Endothelial cell of umbilical vein (primary cell): Measurements from ENCODE around the gene SCAMP5. TPM values are rescaled to one million over a fixed set of nuclear protein-coding genes. Genes with fewer than 3 reads are reported as not detected.

Experiments used
- BruUV-seq: library from RNA; stranded (reverse); fragments of 400-500 nt; replicated peaks from 2 replicates; lab custom pipeline; 2021; lab: Mats Ljungman, UMichigan
- CTCF ChIA-PET: fragments of 300-600, 350-600 bp; sonication (Branson Sonifier 250); formaldehyde crosslinking; loops from one replicate; lab custom pipeline; 2021; ENCODE audit warnings: antibody characterized with exemption, inconsistent platforms; lab: Charles Lee
- POLR2A ChIA-PET: fragments of 300-600, 350-600 bp; sonication (Branson Sonifier 250); formaldehyde crosslinking; loops from one replicate; lab custom pipeline; 2021; ENCODE audit warnings: antibody characterized with exemption, inconsistent platforms; lab: Charles Lee
- DNase-seq: peaks from one replicate; pipeline ENCODE4 v3.0.0-alpha.2; 2011; ENCODE audit warnings: low read depth, low spot score
- FAIRE-seq: peaks from 2 replicates; lab custom pipeline; 2011; peaks lifted over from hg19 to GRCh38; lab: Jason Lieb, UNC
- H2AFZ ChIP-seq: 2 replicates; pipeline ENCODE4 v1.6.0; 2012; ENCODE audit warnings: low read depth, low read length, control low read depth, inconsistent platforms
- H3K27ac ChIP-seq: 2 replicates; pipeline ENCODE4 v1.5.1; 2011; ENCODE audit warnings: low read depth, mild to moderate bottlenecking, control low read depth, low read length, moderate library complexity; ENCODE audit not compliant: insufficient read depth
- H3K27me3 ChIP-seq, 2 experiments: 2 replicates each; pipeline versions ENCODE4 v1.6.0 to v1.6.1; 2011; ENCODE audit warnings: low read length in 2 of 2, mixed read lengths in 1 of 2; ENCODE audit not compliant: control insufficient read depth in 2 of 2, insufficient read depth in 2 of 2
- H3K36me3 ChIP-seq, 2 experiments: 2 replicates in 1 of 2; 3 replicates in 1 of 2; pipeline ENCODE4 v1.5.1; 2011; ENCODE audit warnings: low read length in 2 of 2, mild to moderate bottlenecking in 1 of 2, moderate library complexity in 1 of 2; ENCODE audit not compliant: control insufficient read depth in 2 of 2, insufficient read depth in 2 of 2; ENCODE audit errors: extremely low read depth in 1 of 2
- H3K4me1 ChIP-seq: 3 replicates; pipeline ENCODE4 v1.5.1; 2011; ENCODE audit warnings: mild to moderate bottlenecking, low read length; ENCODE audit not compliant: control insufficient read depth, insufficient read depth; ENCODE audit errors: extremely low read depth
- H3K4me2 ChIP-seq: 2 replicates; pipeline ENCODE4 v1.6.1; 2011; ENCODE audit warnings: low read length, control low read depth, mixed read lengths; ENCODE audit not compliant: insufficient read depth
- H3K4me3 ChIP-seq, 3 experiments: fragments of 200-600 bp in 1 of 3; sonication (generic), shearing (Covaris generic) in 1 of 3; replicated peaks in 1 of 3; 2 replicates each; pipeline ENCODE4 v1.5.1; 2011 to 2016; ENCODE audit warnings: control low read depth in 3 of 3, low read length in 3 of 3, mild to moderate bottlenecking in 2 of 3, inconsistent platforms in 1 of 3, low read depth in 1 of 3, moderate library complexity in 1 of 3; ENCODE audit not compliant: insufficient read depth in 1 of 3
- H3K79me2 ChIP-seq: 2 replicates; pipeline ENCODE4 v1.6.0; 2012; ENCODE audit warnings: low read length, inconsistent platforms; ENCODE audit not compliant: control insufficient read depth, insufficient read depth
- H3K9ac ChIP-seq: replicated peaks from 2 replicates; pipeline ENCODE3; 2011; ENCODE audit warnings: low read length, control low read depth; ENCODE audit not compliant: insufficient read depth; ENCODE audit errors: extremely low read depth
- H3K9me1 ChIP-seq: replicated peaks from 3 replicates; pipeline ENCODE4 v1.6.0; 2011; ENCODE audit warnings: mild to moderate bottlenecking, low read length; ENCODE audit not compliant: control insufficient read depth, insufficient read depth; ENCODE audit errors: extremely low read depth
- H3K9me3 ChIP-seq: replicated peaks from 2 replicates; pipeline ENCODE4 v1.5.1; 2012; ENCODE audit warnings: low read length, inconsistent platforms; ENCODE audit not compliant: control insufficient read depth, insufficient read depth
- H4K20me1 ChIP-seq: replicated peaks from 2 replicates; pipeline ENCODE3; 2011; ENCODE audit warnings: mild to moderate bottlenecking, low read length; ENCODE audit not compliant: control insufficient read depth, insufficient read depth; ENCODE audit errors: extremely low read depth
- CTCF ChIP-seq, 2 donors: IDR thresholded peaks; 1 replicate in 1 of 2; 2 replicates in 1 of 2; pipeline ENCODE4 v1.5.1; 2011; ENCODE audit warnings: low read length in 2 of 2, mild to moderate bottlenecking in 2 of 2, moderate library complexity in 2 of 2, control low read depth in 1 of 2, inconsistent platforms in 1 of 2, low read depth in 1 of 2; ENCODE audit not compliant: insufficient read depth in 1 of 2; ENCODE audit errors: extremely low read depth in 1 of 2
- EZH2 ChIP-seq: IDR thresholded peaks from 2 replicates; pipeline ENCODE4 v1.6.1; 2012; ENCODE audit warnings: borderline replicate concordance, low read depth, mild to moderate bottlenecking, moderate library complexity, low read length, inconsistent platforms; ENCODE audit not compliant: severe bottlenecking
- FOS ChIP-seq: IDR thresholded peaks from 2 replicates; pipeline ENCODE4 v1.6.1; 2011; ENCODE audit warnings: mild to moderate bottlenecking, low read length, moderate library complexity, borderline replicate concordance; ENCODE audit not compliant: insufficient read depth
- GATA2 ChIP-seq: IDR thresholded peaks from 2 replicates; pipeline ENCODE4 v1.7.0; 2011; ENCODE audit warnings: low read depth, mild to moderate bottlenecking, moderate library complexity, mixed read lengths, low read length; ENCODE audit not compliant: insufficient read length, insufficient read depth
- JUN ChIP-seq: IDR thresholded peaks from 2 replicates; pipeline ENCODE4 v1.6.1; 2011; ENCODE audit warnings: borderline replicate concordance, low read depth; ENCODE audit not compliant: insufficient read length, insufficient read depth
- MYC ChIP-seq: IDR thresholded peaks from one replicate; pipeline ENCODE4 v1.6.1; 2011; ENCODE audit warnings: mild to moderate bottlenecking, low read depth, low read length
- POLR2A ChIP-seq: IDR thresholded peaks from 2 replicates; pipeline ENCODE4 v1.6.1; 2012; ENCODE audit warnings: low read depth, mild to moderate bottlenecking, control low read depth, low read length
- POLR2AphosphoS5 ChIP-seq: IDR thresholded peaks from 2 replicates; pipeline ENCODE4 v1.6.1; 2012; ENCODE audit warnings: low read depth, mild to moderate bottlenecking, control low read depth, low read length, moderate library complexity; ENCODE audit not compliant: insufficient read depth
- dilution Hi-C: fragments of 300-500 bp; cut with MboI; formaldehyde crosslinking; loops from one replicate; pipeline ENCODE4 v1.15.0; 2019; ENCODE audit warnings: low sequenced_read_pairs; ENCODE audit not compliant: extremely low pct_ligation_motif_present
- intact Hi-C: fragments of 100-400 bp; cut with micrococcal nuclease; formaldehyde crosslinking; loops from one replicate; pipeline ENCODE4 v1.10.0; 2022
- polyA plus RNA-seq, 4 experiments: library from polyadenylated mRNA; depleted of rRNA in 3 of 4; stranded (reverse) in 3 of 4; unstranded in 1 of 4; fragments of >200 nt; gene quantifications; 2 replicates each; pipeline versions ENCODE4 v1.2.1 to v1.2.3, GENCODE V29; 2011 to 2012; ENCODE audit warnings: missing spikeins in 1 of 4
- total RNA-seq: library from RNA; stranded (reverse); gene quantifications from 2 replicates; pipeline ENCODE4 v1.2.3, GENCODE V29; 2021
- TF ChIP-seq, protein P1 (sequence below): IDR thresholded peaks from 2 replicates; pipeline ENCODE4 v1.6.1; 2011; ENCODE audit not compliant: insufficient read depth, insufficient read length

The SCAMP5 gene
- total and polyA plus RNA-seq, 2 donors (not counting 3 experiments of a cell fraction or from before 2014, with no cell fraction given) = 1.9 to 6.2 TPM

DNA sequence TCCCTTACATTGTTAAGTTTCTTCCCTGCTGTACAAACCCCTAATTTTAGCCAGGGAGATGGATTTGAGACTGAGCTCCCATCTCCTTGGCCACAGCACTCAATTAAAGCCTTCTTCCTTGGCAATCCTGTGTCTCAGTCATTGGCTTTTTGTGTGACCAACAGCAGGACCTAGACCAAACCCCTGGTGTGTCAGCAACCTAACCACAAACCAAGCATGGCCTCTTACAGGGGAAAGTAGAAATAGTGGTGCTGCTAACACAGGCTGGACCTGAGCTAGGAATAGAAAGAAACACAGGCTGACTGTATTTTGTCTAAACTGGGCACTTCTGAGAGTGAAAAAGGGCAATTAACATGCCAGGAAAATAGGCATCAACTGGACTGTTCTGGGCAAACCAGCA, 65.9 kb downstream of the SCAMP5 start:
- Histone ChIP-seq H4K20me1 (no peaks in the 10 kb centered on the region), H2AFZ (no peak overlapping the region), H3K9ac (no peak overlapping the region), H3K79me2 (no peaks in the 10 kb centered on the region), H3K27me3 (no peaks in the 10 kb centered on the region), H3K4me3 (no peak overlapping the region), H3K4me1 (no peaks in the 10 kb centered on the region), H3K4me2 (no peak overlapping the region), H3K27ac (no peak overlapping the region), H3K36me3 (no peaks in the 10 kb centered on the region), H3K9me1 (no peaks in the 10 kb centered on the region), H3K9me3 (no peaks in the 10 kb centered on the region)
- POLR2A ChIA-PET = no interaction called here
- intact Hi-C loops = no loop called here
- DNase-seq = no peak
- TF ChIP-seq GATA2 (no peak), POLR2A (no peak), POLR2AphosphoS5 (no peak), EZH2 (no peak), FOS (no peak), MYC (no peak), CTCF (IDR thresholded peaks at IDR 0.05; ENCODE audit: extremely low read depth in 1 of 2, insufficient read depth in 1 of 2, low read depth in 1 of 2, low read length in 2 of 2) (no peak), JUN (no peak)
- TF ChIP-seq, protein P1, sequence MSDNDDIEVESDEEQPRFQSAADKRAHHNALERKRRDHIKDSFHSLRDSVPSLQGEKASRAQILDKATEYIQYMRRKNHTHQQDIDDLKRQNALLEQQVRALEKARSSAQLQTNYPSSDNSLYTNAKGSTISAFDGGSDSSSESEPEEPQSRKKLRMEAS = no peak
- dilution Hi-C loops = no loop called here
- BruUV-seq = no TSS peak
- CTCF ChIA-PET = interaction anchor here (1.2 kb wide), 1 partner anchor 9 kb away, joined by 3 read pairs; no protein-coding TSS in a partner anchor
- no peak for FAIRE-seq
